Renal pelvis (tissue), 4 donors: ENCODE data around the gene DBN1. TPM values are rescaled to one million over a fixed set of nuclear protein-coding genes. Genes with fewer than 3 reads are reported as not detected.
"Not testable (repeated sequence)": the region's sequence is repeated elsewhere in the genome, so short reads cannot be mapped to it uniquely, and the experiment has no call there.

Source experiments
- DNase-seq: peaks from one replicate; pipeline ENCODE4 v3.0.0-alpha.2; 2013
- polyA plus RNA-seq, 3 donors: library from polyadenylated mRNA; unstranded; fragments of 120-200 nt; gene quantifications; one replicate each; pipeline ENCODE4 v1.2.1, GENCODE V29; 2013; ENCODE audit not compliant: insufficient read length in 3 of 3

Gene DBN1
- polyA plus RNA-seq, 3 donors, result 198 to 243 (median 217) TPM

- no peak for DNase-seq
These were observed 40.4 kb downstream of the DBN1 start for GRCh38 chr5:177432839-177433657.

GRCh38 chr5:177432143-177432838 lies 41.1 kb downstream of the DBN1 start:
- DNase-seq, result no peak

DNA sequence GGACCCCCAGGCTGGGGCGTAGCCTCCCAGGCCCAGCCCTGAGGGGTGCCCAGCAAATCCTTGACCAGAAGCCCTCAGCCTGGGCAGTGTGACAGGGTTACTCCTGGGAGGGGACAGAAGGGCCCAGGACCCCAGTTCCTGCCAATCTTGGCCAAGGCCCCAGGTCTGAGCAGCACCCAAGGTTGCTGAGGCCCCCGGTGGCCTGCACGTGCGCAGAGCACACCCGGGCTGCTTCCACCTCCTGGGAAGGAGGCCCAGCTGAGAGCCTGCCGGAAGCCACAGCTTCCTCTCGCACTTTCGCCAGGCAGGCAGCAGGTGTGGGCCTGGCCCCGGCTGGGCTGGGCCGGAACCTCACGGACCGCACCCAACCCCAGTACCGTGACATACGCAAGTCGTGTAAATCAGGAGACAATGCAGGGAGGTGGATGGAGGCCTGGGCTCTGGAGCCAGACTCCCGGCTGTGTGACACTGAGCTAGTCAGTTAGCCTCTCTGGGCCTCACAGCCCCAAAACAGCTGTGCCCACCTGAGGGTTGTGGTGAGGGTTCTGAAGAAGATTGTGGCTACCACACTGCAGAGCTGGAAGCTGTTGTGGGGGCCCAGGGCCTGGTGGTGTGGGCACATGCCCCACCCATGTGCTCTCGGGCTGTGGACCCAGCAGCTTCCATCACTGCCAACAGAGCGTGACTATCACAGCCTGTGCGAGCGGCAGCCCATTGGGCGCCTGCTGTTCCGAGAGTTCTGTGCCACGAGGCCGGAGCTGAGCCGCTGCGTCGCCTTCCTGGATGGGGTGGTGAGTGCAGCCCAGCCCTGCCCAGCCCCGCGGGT lies 41.9 kb downstream of the DBN1 start:
- DNase-seq, result no peak

DNA sequence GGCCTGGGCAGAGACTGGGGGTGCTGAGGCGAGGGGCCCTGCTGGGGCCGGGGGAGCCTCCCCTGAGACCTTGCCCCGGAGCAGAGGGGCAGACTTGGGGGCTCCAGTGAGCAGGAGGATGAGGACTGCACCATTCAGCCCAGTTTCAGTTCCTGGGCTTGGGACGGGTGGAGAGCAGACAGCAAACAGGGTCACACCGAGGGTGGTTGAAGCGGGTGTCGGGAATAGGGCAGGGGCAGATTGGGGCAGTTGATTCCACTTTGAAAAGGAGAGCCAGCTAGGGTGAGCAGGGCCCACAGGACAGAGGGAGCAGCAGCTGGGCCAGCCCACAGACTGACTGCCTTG lies 42.5 kb downstream of the DBN1 start:
- no peak for DNase-seq

DNA sequence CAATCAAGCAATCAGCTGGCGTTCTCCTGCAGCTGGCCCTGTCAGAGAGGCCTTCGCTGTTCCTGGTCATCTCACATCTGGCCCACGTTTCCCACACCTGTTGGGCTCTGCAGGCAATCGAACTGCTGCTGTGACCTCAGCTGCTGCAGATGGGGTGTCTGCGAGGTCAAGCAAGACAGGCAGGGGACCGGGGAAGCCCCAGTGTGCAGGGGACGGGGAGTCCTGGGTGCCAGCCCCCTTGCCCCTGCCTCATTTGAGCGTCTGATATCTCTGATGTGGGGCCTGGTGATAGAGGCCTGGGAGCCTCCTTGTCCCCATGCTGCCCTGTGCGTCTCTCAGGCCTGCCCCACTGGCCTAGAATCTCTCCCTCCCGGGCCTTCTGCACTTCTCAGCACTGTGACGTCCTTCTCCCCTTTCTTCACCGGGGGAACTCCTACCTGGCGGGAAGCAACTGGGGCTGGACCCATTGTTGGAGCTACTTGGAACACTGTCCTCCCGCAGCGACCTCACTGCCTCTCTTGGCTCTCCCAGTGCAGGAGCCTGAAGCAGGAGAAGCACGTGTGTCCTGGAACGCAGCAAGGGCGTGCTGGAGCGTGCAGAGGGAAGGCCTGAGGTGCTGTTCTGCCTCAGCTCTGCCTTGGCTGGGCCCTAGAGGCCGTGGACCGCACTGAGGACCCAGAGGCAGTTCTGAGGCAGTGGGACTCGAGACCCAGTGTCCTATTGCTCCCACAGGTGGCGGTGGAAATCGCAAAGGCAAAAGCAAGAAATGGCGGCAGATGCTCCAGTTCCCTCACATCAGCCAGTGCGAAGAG lies 43.1 kb downstream of the DBN1 start:
- no peak for DNase-seq

DNA sequence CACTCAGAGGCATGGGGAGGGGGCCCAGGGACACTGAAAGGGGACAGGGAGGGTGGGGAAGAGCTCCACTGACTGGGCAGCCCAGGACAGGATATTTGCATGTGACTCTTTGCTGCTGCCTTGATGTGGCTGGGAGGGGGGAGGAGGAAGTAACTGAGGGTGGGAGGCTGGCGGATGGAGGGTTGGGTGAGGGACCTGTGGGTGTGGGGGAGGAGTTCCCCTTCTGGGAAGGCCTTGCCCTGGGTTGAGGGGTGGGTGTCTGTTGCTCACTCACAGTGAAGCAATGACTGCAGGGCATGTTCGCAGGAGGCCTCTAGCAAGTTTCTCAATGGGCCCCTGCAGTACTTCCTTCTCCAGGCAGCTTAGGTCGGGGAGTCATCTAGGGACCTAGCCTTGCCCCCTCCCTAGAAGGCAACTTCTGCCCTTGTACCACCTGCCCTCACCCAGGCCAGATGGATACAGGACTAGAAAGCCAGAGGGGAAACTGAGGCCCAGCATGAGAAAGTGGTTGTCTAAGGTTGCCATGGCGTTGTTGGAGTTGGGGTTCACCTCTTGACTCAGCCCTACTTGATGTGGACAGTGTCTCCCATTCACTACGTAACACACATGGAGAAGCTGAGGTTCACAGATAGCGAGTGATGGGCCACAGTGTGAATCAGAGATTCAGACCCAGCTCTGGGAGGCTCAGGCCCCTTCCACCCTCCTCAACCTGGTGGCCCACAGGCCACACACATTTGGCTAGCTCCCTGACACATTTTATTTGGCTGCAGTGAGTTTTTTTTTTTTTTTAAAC lies 44.0 kb downstream of the DBN1 start:
- DNase-seq, result no peak

GRCh38 chr5:177428574-177429217 lies 44.7 kb downstream of the DBN1 start:
- DNase-seq, result no peak

DNA sequence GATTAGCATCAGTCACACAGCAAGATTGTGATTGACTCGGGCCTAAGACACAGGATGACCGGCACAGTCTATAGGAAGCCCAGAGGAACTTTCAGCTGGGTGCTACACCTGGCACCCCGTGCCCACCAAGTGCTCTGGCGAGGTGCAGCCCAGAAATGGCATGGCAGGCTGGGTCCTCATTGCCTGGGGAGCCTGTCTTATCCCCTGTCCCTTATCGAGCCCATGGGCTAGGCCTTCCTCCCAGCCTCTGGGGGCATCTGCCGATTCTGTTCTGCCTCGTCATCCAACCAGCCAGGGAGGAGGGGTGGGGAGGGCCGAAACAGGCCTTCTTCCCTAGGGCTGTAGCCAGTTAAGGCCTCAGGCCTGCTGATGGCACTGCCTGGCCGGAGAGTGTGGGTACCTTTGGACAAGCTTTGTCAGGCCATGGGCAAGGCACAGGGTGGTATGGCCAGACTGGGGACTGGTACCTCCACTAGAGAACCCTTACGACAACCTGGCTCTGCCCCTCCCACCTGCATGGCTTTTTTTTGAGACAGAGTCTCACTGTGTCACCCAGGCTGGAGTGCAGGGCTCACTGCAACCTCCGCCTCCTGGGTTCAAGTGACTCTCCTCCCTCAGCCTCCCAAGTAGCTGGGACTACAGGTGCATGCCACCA lies 45.4 kb downstream of the DBN1 start:
- DNase-seq, result no peak

- DNase-seq, result no peak
These were observed 46.1 kb downstream of the DBN1 start for GRCh38 chr5:177427211-177427822.

DNA sequence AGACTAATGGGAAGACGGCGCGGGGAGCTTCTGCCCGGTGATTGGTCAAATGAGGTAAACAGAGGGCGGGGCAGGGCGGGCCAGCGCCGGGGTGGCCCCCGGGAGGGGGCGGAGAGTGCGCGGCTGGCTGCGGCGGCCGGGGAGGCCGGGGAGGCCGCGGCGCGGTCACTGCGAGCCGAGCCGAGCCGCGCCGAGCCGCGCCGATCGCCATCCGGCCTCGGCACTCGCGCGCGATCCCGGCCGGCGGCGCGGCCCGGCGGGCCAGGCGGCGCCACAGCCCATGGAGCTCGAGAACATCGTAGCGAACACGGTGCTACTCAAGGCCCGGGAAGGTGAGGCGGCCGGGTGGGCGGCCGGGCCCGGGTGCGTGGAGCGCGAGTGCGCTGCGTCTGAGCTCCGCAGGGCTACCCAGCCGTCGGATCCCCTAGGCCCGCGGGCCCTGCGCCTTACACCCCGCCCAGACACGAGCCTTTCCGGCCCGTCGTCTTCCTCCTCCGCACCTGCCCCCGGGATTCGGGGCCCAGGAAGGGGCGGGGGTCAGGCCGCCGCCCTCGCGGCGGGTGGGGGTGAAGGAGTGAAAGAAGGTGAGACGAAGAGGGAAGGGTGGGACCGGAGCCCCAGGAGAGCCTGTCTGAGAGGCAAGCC lies 46.7 kb downstream of the DBN1 start, which contains the start of gene GRK6:
TSS of gene GRK6 (plus strand) at position 111 of the 645 bp plus-strand sequence. CDS start at position 281, 170 bp downstream.
- DNase-seq, result no peak

- DNase-seq, result peak; percentile 100
These were observed 47.5 kb downstream of the DBN1 start for GRCh38 chr5:177425801-177426565.

- no peak for DNase-seq
These were observed 48.1 kb downstream of the DBN1 start for GRCh38 chr5:177425196-177425800.

GRCh38 chr5:177423671-177424070 lies 49.8 kb downstream of the DBN1 start:
- no peak for DNase-seq

GRCh38 chr5:177421062-177421798 lies 52.2 kb downstream of the DBN1 start:
- no peak for DNase-seq

- not testable (repeated sequence) for DNase-seq
These were observed 53.0 kb downstream of the DBN1 start for GRCh38 chr5:177420472-177420871.

GRCh38 chr5:177419046-177419445 lies 54.4 kb downstream of the DBN1 start:
- no peak for DNase-seq

GRCh38 chr5:177417081-177417480 lies 56.4 kb downstream of the DBN1 start:
- DNase-seq, result not testable (repeated sequence)
